HG03520 (cell line): ENCODE data around the gene THEM5.

Experiments used
- ATAC-seq: cut with Tn5 transposase; IDR thresholded peaks from one replicate; pipeline ENCODE4 v1.9.1; 2021; ENCODE audit warnings: mild to moderate bottlenecking, moderate library complexity; ENCODE audit not compliant: unreplicated experiment

THEM5 gene

DNA sequence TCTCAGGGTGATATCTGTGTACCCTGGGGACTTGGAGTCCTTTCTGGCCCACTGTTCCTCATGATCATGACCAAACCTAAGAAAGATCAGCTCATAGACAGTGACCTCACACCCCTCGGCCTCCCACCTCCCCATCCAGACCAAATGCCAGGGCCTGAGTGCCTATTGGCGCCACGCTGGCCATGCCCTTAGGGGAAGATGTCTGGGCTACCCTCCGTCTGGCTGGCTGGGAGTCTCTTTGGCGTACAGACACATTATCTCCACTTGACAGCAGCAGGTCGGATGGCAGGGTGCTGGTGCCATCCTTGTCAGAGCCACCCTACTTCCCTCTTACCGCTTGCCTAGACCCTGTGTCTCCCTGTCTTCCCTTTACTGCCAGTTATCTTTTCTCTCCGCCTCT, 30.3 kb downstream of the THEM5 start:
- ATAC-seq: no peak

DNA sequence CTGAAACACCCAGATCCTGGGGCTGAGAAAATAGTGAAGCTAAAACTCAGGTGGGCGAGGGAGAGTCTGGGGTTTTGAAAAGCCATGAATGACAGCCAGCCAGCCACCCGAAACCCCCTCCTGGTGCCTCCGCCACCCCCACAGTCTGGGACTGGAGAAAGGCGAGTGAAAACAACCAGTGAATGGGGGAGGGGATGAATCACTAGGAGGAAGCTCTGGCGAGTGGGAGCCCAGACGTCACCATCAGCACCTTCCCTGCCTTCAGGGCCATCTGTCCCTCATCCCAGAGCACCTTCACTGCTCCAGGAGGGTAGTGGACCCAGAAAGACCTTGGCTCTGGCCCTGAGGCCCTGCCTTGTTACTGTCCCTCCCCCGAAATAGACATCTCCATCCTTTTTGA, 31.1 kb downstream of the THEM5 start:
- ATAC-seq: no peak

DNA sequence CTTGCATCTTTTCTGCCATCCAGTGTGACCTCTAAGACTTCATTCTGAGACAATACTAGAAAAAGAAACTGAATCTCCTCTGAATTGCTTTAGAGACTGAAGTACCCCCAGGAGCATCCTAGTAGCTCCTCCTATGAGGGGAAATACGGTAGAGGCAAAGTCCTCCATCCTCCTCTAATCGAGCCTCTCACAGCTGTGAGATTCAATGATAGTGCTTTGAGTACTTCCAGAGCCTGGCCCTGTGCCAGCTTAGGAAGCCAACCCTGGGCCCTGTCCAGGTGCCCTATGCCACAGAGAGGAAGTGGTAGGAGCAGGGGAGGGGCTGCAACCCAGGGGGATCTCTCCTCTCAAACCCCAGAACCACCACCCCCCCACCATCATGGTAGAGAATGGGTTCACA, 32.6 kb downstream of the THEM5 start:
- no peak for ATAC-seq

DNA sequence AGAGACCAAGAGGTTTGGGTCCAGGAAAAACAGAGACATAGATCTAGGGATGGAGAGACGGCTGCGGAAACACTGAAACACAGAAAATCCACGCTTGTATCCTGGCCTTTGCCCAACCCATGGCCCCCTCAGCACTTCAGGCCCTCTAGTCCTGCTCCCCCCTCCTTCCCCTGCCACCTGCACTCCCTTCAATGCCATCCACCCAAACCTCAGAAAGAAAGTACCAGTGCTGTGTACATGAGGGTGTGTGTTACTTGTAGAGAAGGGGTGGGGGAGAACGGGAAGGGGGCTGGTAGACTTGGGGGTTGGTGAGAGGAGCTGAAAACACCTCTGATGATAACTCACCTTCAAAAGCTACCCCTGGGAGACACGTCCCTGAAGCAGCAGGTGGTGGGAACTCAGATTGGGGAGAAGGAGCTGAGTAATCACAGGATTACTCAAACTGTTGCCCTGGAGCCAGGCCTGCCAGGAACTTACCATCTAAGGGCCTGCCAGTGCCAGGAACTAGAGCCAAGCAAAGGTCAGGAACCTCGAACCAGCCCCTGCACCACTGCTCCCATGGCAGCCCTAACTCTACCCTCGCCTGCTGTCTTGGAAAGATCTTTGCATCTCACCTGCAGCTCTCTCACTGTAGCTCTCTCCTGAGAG, 33.4 kb downstream of the THEM5 start:
- ATAC-seq: no peak

DNA sequence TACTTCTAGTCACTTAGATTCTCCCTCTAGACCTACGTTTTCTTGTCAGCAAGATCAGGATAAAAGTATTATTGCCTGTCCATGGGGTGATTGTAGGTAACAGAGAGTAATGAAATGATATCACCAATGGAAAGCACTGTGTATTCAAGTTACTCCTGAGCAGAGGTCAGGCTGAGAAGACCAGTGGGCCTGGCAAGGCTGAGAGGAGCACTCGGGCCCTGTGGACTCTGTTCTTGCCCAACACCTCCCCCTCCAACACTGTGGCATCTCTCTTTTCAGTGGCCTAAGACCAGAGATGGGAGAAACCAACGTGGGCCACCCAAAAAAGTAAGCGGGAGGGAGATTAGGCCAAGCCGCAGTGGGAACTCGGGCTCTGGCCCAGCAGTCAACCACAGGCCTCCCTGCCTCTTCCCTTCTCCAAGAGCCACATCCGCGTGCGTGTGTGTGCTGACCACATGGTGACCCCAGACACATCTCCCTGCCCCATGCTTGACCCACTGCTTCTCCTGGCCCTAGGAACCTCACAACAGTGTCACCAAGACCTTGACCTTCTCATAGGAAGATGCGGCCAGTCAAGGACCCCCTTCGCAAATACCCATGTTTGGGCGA, 34.2 kb downstream of the THEM5 start:
- no peak for ATAC-seq

DNA sequence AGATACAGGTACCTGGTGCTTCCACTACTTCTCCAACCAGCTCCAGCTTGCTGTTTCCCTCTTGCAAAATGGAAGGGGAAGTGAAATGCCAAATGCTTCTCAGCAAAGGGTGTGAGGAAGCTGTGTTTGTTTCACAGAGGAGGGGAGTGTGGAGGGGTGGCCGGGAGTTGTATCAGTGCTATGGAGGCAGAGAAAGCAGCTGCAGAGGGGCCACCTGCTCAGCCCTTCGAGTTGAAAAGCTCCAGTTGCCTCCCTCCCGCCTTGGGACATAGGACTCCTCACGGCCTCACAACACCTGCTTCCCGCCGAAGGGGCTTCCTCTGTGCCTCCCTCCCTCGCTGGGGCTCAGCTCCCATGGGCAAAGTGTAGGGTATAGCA, 36.2 kb downstream of the THEM5 start:
- ATAC-seq: no peak

DNA sequence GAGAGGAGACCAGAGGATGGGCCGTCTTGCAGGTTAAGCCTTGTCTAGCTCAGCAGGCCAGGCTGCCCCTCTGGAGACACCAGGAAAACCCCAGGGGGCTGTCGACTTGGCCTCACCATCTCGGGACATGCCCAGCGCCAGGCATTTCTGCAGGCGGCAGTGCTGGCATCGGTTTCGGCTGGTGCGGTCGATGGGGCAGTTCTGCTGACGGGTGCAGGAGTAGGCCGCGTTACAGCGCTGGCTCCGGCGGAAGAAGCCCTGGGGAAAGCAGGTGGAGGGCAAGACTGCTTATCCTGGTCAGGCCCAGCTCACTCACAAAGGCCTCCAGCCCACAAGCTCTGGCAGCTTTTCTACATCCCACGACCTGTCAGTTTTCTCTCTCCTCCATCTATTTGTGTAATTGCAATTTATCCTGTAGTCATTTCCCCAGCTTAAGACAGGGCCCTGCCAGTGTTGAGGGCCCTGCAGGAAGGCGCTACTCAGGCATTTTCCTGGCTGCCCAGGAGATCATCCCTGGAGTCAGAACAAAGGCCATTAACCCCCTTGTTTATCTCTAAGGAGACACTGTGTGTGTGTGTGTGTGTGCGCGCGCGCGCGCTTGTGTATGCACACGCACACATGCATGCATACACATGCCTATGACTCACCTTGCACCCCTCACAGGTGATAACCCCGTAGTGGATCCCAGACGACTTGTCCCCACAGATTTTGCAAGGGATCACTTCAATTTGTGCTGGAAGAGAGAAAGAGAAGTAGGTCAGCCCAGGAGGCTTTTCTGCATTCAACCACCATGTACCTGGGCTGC, 36.8 kb downstream of the THEM5 start:
- no peak for ATAC-seq

DNA sequence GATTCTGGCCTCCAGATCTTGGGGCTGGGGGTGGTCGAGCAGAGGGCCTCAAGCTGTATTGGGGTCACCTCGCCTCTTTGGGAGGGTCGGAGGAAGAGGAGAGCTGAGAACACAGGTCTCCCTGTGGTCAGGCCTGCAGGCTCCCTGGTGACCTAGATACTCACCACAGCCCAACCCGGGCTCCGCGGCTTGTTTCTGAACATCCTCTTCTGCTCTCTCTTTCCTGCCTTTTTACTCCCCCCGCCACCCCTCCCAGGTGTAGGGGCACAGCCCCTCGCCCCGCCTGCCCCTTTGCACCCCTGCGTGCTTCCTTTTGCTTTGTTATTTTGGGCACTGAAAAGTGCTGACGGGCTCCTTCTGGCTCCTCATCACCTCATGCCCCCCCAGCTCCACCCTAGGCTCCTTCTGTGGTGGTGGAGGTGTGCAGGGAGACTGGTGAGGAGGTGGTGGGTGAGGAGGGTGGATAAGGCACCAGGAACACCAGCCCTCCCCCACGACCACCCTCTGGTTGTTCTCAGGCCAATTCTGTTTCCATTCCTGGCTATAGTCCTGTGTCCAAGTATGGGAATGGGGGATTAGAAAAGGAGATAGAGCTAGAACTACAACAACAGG, 37.7 kb downstream of the THEM5 start:
- no peak for ATAC-seq

DNA sequence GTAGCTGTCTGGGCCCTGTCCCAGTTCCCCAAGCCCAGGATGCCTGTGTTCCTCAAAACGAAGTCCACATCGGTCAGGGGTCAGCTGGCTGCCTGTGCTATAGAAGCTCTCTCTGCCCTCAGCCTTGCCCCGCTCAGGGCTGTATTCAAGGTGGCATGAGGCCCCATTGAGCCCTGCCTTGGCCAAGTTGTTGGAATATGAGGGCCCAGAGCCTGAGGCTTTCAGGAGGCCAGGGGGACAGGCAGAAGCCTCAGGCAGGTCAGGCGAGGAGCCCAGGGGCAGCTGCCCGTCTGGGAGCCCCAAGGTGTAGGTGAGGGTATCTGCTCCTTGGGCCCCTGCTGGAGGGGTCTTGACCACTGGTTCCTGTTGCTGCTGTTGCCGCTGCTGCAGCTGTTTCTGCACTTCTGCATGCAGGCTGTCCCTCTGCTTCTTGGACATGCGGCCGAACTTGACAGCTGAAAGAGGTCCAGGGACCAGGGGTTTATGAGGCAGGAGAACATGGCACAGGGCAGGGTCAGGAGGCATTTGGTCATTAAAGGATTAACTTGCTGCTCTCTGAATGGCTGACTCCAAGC, 38.5 kb downstream of the THEM5 start:
- ATAC-seq: no peak

DNA sequence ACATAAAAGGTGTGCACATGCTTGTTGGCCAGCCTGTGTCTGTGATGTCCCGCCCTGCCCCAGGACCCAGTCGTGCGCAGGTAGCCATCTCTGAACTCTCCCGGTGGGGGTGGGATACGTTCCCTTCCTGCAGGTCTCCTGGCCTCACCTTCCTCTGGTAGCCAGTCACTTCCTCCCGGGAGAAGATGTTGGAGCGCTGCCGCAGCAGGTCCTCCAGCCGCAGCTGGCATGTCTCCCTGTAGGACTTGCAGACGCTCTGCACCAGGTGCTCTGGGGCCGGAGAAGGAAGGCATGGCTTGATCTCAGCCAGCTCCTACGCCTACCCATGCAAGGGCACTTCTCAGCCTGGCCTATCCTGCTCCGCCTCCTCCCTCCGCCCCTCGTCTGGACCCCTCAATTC, 39.1 kb downstream of the THEM5 start:
- no peak for ATAC-seq

DNA sequence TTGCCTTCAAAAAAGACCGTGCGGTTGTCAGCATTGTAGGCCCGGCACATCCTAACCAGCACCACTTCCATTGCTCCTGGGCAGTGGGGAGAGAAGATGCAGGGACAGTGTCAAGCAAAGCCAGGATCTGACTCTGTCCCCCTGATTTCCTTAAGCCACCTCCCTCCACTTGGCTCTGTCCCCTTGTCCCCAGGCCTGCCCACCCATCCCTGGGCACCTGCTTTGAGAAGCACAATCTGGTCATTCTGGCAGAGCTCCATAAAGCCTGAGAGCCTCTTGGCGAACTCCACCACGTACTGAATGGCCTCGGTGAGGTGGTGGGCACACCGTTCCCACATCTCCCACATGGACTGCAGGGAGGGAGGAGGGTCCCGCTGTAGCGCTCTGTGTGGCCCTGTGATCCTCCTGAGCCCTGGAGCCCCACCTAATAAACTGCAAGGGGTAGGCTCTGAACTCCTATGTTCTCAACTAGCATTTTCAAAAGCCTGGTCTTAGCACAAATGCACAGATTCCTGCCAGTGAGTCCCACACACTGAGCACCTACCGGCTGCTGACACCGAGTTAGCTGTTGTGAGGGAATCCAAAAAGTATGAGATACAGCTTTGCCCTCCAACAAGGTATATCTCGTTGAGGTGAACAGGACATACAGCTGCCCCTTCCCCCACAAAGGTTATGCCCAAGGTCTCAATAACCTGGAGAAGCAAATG, 40.1 kb downstream of the THEM5 start:
- ATAC-seq: no peak

DNA sequence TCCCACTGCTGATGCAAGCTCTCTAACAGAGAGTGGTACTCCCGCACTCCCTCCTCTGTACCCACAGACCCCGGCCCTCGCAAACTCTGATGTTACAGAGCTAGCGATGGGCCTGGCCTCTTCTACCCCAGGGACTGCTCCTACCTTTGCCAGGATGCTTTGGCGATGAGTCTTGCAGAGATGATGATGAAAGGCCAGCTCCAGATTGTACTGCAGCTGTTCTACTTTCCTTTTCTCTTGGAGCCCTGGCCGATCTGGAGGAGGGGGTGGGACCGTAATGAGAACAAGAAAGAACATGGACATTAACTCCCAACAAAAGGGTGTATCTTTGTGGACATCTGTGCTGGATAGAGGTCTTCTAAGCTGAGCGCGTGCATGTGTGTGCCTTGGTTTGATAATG, 42.3 kb downstream of the THEM5 start:
- ATAC-seq: no peak

DNA sequence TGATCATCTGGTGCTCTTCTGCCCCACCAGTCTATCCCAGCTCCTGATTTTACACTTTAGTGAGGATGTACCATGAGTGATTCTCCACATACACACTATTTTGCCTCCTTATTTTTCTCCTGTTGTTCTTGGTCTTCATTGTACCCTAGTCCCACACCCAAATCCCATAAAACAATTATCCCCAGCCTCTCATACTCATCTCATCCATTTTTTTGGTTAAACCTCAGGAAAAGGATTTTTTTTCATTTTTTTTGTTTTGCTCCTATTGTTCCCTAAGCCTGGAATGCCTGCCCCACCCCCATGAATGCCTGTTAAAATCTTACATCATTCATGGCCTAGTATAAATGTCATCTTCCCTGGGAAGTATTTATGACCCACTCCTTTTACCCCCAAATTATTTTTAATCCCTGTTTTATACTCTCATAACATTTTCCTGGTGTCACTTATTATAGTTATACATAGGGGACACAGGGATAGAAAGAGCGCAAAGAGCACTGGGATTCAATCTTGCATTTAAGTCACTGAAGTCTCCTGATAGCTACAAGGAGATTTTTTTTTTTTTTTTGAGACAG, 43.4 kb downstream of the THEM5 start:
- no peak for ATAC-seq

DNA sequence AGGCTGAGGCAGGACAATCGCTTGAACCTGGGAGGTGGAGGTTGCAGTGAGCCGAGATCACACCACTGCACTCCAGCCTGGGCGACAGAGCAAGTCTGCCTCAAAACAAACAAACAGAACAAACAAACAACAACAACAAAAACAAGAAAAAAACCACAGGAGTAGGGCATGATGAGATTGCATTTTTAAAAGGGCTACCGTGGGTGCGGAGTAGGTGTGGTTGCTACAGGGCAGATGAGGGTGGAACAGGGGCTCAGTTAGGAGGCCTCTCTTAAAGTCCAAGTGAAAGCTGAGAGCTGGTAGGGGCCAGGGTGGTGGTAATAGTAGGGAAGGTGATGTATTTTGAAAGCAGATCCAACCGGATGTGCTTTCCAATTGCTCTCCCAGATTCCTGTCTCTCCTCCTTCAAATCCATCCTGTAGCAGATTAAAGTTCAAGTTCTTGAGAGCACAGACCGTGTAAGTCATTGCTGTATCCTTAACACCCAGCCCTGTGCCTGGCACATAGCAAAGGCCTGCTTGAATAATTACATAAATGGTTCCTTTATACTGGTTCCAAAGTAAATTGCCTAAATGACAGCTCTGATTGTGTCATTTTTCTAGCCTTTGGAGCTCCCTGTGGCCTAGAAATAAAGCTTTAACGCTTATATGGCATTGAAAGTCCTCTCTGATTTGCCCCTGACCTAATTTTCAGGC, 44.1 kb downstream of the THEM5 start:
- no peak for ATAC-seq

DNA sequence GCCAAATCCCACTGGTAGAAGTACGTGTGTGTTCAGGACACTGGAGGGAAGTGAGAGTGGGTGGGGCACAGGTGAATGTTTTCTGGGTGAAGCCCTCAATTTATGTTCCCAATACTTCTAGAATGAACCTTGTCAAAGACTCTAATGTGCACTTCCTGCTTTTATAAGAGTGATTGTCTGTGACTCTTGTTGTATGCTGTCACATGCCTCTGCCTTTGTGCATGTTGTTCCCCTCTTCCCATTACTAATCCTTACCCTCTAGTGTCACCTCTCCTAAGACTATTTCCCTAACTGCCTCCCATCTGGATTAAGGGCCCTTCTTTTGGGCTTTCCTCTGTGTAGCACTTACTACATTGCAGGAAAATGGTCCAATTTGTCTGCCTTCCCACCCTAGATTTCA, 45.7 kb downstream of the THEM5 start:
- ATAC-seq: no peak

DNA sequence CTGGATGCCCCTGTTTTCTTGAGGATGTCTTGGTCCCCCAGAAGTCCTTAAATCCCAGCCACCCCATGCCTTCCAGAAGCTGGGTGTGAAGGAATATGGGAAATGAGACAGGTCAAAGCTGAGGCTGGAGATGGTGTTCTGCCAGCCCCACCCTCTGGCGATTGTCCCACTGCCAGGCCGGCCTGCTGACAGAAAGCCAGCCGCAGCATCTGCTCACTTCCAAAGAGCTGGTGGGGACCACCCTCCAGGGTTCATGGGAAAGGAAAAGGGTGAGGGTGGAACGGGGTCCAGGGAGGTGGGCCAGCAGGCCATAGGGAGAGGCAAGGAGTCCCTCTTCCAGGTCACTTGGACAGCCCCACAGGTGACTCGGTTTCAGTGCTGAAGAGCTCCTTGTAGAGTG, 46.4 kb downstream of the THEM5 start:
- no peak for ATAC-seq

DNA sequence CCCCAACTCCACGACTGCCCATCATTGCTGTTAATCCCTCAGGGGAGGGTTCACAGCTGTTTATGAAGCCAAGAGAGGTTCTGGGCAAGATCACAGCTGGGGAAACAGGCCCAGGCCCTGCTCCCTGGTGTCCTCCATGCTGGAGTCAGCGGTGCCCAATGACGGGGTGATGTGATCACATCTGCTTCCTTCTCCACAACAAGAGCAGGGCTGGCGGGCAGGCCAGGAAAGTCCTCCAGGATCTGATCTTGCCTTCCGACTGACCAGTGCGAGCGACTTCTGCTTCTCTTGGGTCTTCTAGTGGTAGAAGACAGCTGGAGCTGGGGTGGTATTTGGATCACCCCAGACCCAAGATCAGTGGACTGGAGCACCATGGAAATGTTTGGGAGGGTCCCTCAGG, 47.3 kb downstream of the THEM5 start:
- ATAC-seq: no peak

DNA sequence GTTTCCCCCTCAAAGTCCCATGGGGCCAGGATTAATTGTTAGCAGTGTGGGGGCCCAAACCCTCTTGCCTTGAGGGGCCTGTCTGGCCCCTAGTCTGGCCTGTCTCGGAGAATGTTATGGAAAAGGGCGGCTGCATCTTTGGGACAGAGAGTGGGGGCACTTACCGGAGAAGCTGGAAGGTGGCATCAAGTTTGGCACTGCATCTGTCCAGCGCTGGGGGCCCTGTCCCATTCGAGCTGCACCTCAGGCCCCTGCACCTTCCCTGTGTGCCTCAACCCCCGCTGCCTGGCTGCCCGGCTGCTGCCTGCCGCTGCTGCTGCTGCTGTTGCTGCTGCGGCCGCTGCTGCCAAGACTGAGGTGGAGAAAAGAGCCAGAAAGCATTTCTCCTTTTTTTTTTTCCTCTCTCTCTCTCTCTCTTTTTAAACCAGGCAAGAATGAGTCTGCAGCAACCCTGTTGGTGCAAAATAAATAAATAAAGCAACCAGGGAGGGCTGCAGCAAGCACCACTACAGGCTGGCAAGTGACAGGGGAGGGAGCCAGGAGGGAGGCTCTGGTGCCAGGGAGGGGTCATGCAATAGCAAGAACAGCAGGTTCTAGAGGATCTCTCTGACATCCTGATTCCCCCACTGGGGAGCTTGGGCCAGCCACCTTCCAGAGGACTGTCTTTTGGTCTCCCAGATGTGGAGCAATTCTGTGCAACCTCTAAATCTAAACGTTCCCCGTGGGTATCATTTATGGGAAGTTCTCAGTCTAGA, 48.3 kb downstream of the THEM5 start, which contains the start of gene LINGO4:
LINGO4 (minus strand) TSS at position 354 of the 755 bp plus-strand sequence. CDS start 2,715 bp downstream, outside the sequence.
- ATAC-seq: no peak

DNA sequence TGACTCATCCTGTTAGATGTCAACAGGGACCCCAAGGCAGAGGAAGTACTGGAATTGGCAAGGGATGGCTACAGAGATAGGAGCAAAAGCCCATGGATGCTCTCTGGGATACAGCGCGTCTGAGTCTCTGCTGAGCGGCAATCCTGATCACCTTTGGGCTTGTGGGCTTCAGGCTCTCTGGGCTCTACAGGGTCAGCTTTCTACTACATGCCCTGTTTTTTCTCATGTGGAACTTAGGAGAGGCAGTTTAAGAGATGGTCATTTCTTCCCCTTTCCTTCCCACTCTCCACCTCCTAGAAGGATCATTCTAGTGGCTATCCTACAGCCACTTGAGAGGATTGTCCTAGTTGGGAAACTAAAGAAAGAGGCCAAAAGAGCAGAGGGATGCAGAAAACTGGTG, 49.6 kb downstream of the THEM5 start:
- no peak for ATAC-seq
